Spleen (tissue), 7 donors: ENCODE measurements around the gene PLOD2.

Experiments used
- POLR2A ChIP-seq, 3 donors: fragments of 450-650 bp; IDR thresholded peaks; one replicate each; pipeline ENCODE4 v1.5.1; 2017; ENCODE audit warnings: antibody characterized with exemption in 3 of 3, mild to moderate bottlenecking in 1 of 3
- POLR2AphosphoS5 ChIP-seq, 3 donors: sonication (generic); formaldehyde crosslinking; IDR thresholded peaks; one replicate each; pipeline ENCODE4 v1.5.1; 2017; ENCODE audit warnings: antibody characterized with exemption in 3 of 3
- TF ChIP-seq, protein P1 (sequence below), 11 experiments: fragments of 200-600 bp in 7 of 11; fragments of 450-650 bp in 4 of 11; sonication (generic) in 4 of 11; IDR thresholded peaks in 8 of 11; conservative IDR thresholded peaks in 3 of 11; 1 replicate in 7 of 11; 2 replicates in 4 of 11; pipeline versions ENCODE4 v1.4.0 to v1.8.0; 2016 to 2021; ENCODE audit warnings: antibody characterized with exemption in 11 of 11, inconsistent platforms in 4 of 11, mild to moderate bottlenecking in 1 of 11
- donor health status: DM: no; HTN: no; CAD: no; lungs with moderate emphysema.
- donor health status: DM: no; HTN: no; CAD: no.
- donor health status: DM: no; HTN: no; CAD: no.

DNA sequence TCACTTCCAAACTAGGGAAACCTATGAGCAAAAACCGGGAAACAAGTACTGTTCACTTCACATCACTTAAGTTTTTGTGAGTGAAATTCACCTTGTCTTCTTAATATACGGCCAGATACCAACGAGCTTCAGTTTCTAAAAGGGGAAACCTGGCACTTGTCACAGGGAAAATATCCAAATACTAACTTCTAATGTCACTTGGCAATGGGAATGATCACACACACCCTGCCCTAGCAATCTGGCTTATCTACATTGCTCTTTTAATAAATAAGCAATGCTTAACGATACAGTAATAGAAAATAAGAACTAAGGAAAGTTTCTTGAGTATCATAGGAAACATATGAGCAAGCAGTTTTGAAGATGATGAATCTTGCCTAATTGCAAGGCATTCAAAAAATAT lies 34.6 kb upstream of the PLOD2 start:
- TF ChIP-seq, protein P1, sequence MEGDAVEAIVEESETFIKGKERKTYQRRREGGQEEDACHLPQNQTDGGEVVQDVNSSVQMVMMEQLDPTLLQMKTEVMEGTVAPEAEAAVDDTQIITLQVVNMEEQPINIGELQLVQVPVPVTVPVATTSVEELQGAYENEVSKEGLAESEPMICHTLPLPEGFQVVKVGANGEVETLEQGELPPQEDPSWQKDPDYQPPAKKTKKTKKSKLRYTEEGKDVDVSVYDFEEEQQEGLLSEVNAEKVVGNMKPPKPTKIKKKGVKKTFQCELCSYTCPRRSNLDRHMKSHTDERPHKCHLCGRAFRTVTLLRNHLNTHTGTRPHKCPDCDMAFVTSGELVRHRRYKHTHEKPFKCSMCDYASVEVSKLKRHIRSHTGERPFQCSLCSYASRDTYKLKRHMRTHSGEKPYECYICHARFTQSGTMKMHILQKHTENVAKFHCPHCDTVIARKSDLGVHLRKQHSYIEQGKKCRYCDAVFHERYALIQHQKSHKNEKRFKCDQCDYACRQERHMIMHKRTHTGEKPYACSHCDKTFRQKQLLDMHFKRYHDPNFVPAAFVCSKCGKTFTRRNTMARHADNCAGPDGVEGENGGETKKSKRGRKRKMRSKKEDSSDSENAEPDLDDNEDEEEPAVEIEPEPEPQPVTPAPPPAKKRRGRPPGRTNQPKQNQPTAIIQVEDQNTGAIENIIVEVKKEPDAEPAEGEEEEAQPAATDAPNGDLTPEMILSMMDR (IDR thresholded peaks at IDR 0.05 in 8 of 11, conservative IDR thresholded peaks at IDR 0.05 in 3 of 11): no peak
- TF ChIP-seq POLR2AphosphoS5 (IDR thresholded peaks at IDR 0.05) (no peak), POLR2A (IDR thresholded peaks at IDR 0.05) (no peak)
